IMR-90 (cell line): Measurements from ENCODE around the gene TMEM200A.

Experiments
- CEBPB ChIP-seq: IDR thresholded peaks from 2 replicates; pipeline ENCODE4 v1.6.1; 2012; ENCODE audit warnings: low read depth, low read length, improper control_type of control experiment
- CHD1 ChIP-seq: IDR thresholded peaks from 2 replicates; pipeline ENCODE4 v1.6.1; 2012; ENCODE audit warnings: low read depth, low read length, improper control_type of control experiment
- CTCF ChIP-seq: conservative IDR thresholded peaks from 2 replicates; pipeline ENCODE4 v1.5.1; 2012; ENCODE audit warnings: mild to moderate bottlenecking, low read depth, low read length, improper control_type of control experiment
- MAFK ChIP-seq: IDR thresholded peaks from 2 replicates; pipeline ENCODE4 v1.6.1; 2012; ENCODE audit warnings: low read depth, low read length, improper control_type of control experiment
- MAZ ChIP-seq: IDR thresholded peaks from 2 replicates; pipeline ENCODE4 v1.6.1; 2012; ENCODE audit warnings: low read depth, mild to moderate bottlenecking, low read length, improper control_type of control experiment, moderate library complexity, borderline replicate concordance
- MXI1 ChIP-seq: IDR thresholded peaks from 2 replicates; pipeline ENCODE4 v1.6.1; 2012; ENCODE audit warnings: low read depth, mild to moderate bottlenecking, low read length, moderate library complexity, borderline replicate concordance
- NFE2L2 ChIP-seq: fragments of 150-350 bp; IDR thresholded peaks from 2 replicates; pipeline ENCODE4 v1.6.1; 2016; ENCODE audit warnings: low read depth, mild to moderate bottlenecking, low read length
- POLR2A ChIP-seq: IDR thresholded peaks from 2 replicates; pipeline ENCODE4 v1.6.1; 2012; ENCODE audit warnings: mild to moderate bottlenecking, low read depth, low read length
- RAD21 ChIP-seq: IDR thresholded peaks from 2 replicates; pipeline ENCODE4 v1.6.1; 2012; ENCODE audit warnings: low read length, improper control_type of control experiment
- RCOR1 ChIP-seq: IDR thresholded peaks from 2 replicates; pipeline ENCODE4 v1.6.1; 2012; ENCODE audit warnings: mild to moderate bottlenecking, low read length, improper control_type of control experiment; ENCODE audit not compliant: insufficient replicate concordance
- RFX5 ChIP-seq: IDR thresholded peaks from 2 replicates; pipeline ENCODE4 v1.8.0; 2012; ENCODE audit warnings: low read depth, mild to moderate bottlenecking, low read length, moderate library complexity
- TF ChIP-seq, protein P1 (sequence below): fragments of 150-350 bp; IDR thresholded peaks from 2 replicates; pipeline ENCODE4 v1.6.1; 2016; ENCODE audit warnings: low read depth, mild to moderate bottlenecking, low read length, moderate library complexity, borderline replicate concordance

GRCh38 chr6:130485870-130486269 is 120.1 kb downstream of the TMEM200A start:
- TF ChIP-seq CTCF (no peak), RCOR1 (no peak), CEBPB (no peak), MXI1 (no peak), POLR2A (no peak), CHD1 (no peak), RAD21 (no peak), MAZ (no peak), MAFK (no peak), RFX5 (no peak), NFE2L2 (no peak)
- TF ChIP-seq, protein P1, sequence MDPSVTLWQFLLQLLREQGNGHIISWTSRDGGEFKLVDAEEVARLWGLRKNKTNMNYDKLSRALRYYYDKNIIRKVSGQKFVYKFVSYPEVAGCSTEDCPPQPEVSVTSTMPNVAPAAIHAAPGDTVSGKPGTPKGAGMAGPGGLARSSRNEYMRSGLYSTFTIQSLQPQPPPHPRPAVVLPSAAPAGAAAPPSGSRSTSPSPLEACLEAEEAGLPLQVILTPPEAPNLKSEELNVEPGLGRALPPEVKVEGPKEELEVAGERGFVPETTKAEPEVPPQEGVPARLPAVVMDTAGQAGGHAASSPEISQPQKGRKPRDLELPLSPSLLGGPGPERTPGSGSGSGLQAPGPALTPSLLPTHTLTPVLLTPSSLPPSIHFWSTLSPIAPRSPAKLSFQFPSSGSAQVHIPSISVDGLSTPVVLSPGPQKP: no peak
